ENCODE measurements around the gene HSPA9.

Gene HSPA9

DNA sequence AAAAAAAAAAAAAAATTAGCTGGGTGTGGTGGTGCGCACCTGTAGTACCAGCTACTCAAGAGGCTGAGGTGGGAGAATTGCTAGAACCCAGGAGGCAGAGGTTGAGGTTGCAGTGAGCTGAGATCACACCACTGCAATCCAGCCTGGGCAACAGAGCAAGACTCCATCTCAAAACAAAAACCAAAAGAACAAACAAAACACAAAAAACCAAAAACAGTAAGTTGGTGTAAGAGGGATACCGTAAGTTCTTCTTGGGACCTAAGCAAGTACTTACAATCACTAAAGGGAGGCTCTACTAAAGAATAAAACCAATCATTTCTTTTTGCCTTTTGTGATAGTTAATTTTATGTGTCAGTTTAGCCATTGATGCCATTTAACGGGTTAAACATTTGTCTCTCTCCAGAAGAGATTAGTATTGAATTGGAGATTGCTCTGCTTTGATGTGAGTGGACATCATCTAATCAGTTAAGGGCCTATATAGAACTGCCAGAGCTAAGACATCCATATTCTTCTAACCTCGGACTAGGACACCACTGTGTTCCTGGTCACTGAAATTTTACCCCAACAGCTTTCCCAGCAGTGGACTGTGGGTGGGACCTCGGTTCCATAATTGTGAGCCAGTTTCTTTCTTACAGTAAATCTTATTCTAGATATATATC lies 21.6 kb downstream of the HSPA9 start:
- in situ Hi-C loops (cut with HindIII; ENCODE audit: low sequenced_read_pairs): no loop called here
- DNase-seq (ENCODE audit: low read depth, low spot score): no peak
- TF ChIP-seq CTCF (IDR thresholded peaks at IDR 0.05; ENCODE audit: low read depth, low read length): no peak
- H3K4me3 ChIP-seq (ENCODE audit: low read depth, low read length): no peak overlapping the region

DNA sequence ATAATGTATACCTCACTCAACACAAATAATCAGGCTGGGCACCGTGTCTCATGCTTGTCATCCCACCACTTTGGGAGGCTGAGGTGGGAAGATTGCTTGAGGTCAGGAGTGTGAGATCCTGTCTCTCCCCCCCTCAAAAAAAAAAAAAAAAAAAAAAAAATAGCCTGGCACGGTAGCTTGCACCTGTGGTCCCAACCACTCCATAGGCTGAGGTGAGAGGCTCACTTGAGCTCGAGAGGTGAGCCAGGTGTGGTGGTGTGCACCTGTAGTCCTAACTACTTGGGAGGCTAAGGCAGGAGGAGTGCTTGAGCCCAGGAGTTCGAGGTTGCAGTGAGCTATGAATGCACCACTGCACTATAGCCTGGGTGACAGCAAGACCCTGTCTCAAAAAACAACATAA lies 22.5 kb downstream of the HSPA9 start:
- no peak for DNase-seq (ENCODE audit: low read depth, low spot score)
- no peak overlapping the region for H3K4me3 ChIP-seq (ENCODE audit: low read depth, low read length)
- in situ Hi-C loops (cut with HindIII; ENCODE audit: low sequenced_read_pairs): no loop called here
- TF ChIP-seq CTCF (IDR thresholded peaks at IDR 0.05; ENCODE audit: low read depth, low read length): no peak

DNA sequence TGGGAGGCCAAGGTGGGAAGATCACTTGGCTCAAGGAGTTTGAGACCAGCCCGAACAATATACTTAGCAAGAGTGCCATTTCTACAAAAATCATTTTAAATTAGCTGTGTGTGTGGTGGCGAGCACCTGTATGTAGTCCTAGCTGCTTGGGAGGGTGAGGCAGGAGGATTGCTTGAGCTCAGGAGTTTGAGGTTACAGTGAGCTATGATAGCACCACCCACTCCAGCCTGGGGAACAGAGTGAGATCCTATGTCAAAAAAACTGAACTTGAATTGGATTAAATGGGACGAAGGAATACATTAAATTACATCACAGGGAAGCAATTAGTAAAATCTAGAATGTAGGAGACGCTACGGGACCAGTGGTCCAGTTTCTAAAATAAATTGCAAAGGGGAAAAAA lies 25.8 kb downstream of the HSPA9 start:
- no peak overlapping the region for H3K4me3 ChIP-seq (ENCODE audit: low read depth, low read length)
- in situ Hi-C loops (cut with HindIII; ENCODE audit: low sequenced_read_pairs): no loop called here
- DNase-seq (ENCODE audit: low read depth, low spot score): no peak
- TF ChIP-seq CTCF (IDR thresholded peaks at IDR 0.05; ENCODE audit: low read depth, low read length): no peak

- no peak overlapping the region for H3K4me3 ChIP-seq (ENCODE audit: low read depth, low read length)
- in situ Hi-C loops (cut with HindIII; ENCODE audit: low sequenced_read_pairs): no loop called here
- DNase-seq (ENCODE audit: low read depth, low spot score): no peak
- no peak for TF ChIP-seq CTCF (IDR thresholded peaks at IDR 0.05; ENCODE audit: low read depth, low read length)
Measured at GRCh38 chr5:138545919-138546562, 29.2 kb downstream of the HSPA9 start.

DNA sequence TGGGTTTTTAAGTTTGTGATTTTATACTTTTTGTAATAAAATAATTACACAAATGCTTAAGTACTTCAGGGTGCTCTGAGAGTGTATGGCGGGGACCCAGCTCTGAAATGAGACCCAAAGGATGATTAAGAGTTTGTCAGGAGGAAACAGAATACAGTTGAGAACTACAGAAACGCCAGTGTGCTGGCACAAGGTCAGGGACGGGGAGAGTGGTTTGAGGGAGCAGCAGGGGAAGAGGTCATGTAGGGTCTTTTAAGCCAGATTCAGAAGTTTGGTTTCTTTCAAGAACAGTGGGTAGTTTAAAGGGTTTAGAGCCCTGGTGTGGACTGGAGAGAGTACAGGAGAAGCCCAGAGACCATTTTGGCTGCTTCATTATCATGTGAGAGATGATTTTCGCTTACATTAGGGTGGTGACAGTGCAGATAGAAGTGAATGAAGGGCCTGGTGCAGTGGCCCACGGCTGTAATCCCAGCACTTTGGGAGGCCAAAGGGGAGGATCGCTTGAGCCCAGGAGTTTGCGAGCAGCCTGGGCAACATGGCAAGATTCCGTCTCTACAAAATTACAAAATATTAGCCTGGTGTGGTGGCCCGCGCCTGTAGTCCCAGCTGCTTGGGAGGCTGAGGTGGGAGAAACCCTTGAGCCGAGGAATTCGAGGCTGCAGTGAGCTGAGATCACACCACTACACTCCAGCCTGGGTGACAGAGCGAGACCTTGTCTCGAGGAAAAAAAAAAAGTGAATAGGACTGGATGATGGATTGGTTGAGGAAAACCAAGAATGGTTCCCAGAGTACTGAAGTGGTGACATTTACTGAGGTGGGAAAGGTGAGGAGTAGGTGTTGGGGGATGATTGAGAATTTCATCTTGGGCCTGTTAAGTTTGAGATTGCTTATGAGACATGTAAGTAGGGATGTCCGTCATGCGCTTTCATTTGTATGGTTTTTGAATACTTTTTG lies 30.7 kb downstream of the HSPA9 start:
- peak; percentile 45 for DNase-seq (ENCODE audit: low read depth, low spot score)
- no peak for TF ChIP-seq CTCF (IDR thresholded peaks at IDR 0.05; ENCODE audit: low read depth, low read length)
- peak overlapping the region; percentile 87 for H3K4me3 ChIP-seq (ENCODE audit: low read depth, low read length)
- in situ Hi-C loops (cut with HindIII; ENCODE audit: low sequenced_read_pairs): no loop called here

DNA sequence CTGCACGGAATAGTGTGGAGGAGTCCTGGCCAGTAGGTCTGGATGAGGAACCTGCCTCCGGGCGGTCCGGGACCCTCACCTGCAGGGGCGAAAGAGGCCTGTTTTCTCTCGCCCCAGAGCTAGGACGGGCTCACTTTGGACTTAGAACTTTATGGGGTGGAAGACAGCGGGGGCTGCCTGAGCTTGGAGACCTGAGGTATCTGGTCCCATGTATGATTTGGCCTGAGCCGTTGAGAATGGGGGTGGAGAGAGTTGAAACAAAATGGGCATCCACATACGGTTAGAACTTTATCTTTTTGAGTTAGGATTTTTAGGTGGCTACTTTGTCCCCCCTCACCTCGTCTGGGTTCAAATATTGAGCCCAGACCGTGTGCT lies 31.5 kb downstream of the HSPA9 start:
- no peak for DNase-seq (ENCODE audit: low read depth, low spot score)
- TF ChIP-seq CTCF (IDR thresholded peaks at IDR 0.05; ENCODE audit: low read depth, low read length): no peak
- in situ Hi-C loops (cut with HindIII; ENCODE audit: low sequenced_read_pairs): no loop called here
- peak overlapping the region; percentile 87 for H3K4me3 ChIP-seq (ENCODE audit: low read depth, low read length)
